NCI-H2227 (cell line): ENCODE results near the gene TNFAIP8L2.
"Not testable (repeated sequence)": the region's sequence is repeated elsewhere in the genome, so short reads cannot be mapped to it uniquely, and the experiment has no call there.

ENCODE experiments used
- DNase-seq: peaks from one replicate; lab custom pipeline; 2025; ENCODE audit not compliant: unreplicated experiment; lab: John Stamatoyannopoulos, UW

The TNFAIP8L2 gene

DNA sequence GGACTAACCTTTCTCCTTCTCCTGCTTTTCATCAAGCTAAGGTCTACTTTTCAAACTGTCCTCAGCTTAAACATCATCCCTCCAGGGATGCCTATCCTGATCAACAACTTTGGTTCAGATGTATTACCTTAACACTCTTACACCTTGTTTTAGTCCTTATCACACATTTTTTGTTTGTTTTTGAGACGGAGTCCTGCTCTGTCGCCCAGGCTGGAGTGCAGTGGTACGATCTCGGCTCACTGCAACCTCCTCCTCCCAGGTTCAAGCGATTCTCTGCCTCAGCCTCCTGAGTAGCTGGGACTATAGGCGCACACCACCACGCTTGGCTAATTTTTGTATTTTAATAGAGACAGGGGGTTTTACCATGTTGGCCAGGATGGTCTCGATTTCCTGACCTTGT is 32.2 kb downstream of the TNFAIP8L2 start:
- DNase-seq, result not testable (repeated sequence)

DNA sequence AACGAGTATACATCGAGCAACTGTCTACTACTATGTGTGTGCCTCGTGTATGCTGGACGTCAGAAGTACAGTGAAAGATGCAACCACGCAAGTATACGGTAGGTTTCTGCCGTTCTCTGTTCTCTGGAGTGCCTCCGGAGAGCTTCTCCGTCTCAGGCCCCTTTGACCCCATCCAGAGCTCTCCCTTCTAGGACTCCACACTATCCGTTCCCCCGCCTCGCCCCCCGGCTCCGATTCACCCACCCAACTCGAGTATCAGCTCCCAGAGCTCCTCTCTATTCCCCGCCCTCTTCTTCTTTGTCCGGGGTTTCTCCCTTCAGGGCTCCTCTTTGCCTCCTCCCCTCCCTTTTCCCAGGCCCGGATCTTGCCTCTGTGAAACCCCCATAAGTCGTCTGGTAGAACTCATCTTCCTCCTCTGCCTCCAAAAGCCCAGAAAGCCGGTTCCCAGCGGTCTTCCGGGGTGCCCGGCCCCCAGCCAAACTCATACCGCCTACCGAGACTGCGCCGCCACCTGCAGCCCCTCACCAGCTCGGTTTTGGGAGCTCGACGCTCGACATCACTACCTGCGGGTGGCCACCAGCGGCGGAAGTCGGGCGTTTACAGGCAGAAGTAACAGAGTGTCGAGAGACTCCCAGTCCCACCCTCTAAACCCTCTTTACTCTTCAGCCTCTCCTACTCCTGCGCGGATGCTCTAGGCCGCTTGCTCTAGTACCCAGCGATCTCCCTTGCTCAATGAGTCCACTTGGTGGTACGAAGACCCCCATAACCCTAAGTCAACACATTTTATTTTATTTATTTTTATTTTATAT is 33.4 kb downstream of the TNFAIP8L2 start, which contains the start of gene VPS72:
Gene VPS72 (minus strand): TSS at position 561 of the 809 bp plus-strand sequence. CDS start 76 bp downstream, at position 485.
- DNase-seq, result peak; percentile 95

DNA sequence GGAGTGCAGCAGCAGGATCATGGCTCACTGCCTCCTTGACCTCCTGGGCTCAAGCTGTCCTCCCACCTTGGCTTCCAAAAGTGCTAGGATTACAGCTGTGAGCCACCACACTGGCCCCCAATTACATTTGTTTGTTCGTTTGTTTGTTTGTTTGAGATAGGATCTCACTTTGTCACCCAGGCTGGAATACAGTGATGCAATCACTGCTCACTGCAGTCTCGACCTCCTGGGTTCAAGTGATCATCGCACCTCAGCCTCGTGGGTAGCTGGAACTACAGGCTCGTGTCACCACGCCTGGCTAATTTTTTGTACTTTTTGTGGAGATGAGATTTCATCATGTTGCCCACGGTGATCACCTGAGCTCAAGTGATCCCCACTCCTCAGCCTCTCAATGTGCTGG is 35.6 kb downstream of the TNFAIP8L2 start:
- no peak for DNase-seq

DNA sequence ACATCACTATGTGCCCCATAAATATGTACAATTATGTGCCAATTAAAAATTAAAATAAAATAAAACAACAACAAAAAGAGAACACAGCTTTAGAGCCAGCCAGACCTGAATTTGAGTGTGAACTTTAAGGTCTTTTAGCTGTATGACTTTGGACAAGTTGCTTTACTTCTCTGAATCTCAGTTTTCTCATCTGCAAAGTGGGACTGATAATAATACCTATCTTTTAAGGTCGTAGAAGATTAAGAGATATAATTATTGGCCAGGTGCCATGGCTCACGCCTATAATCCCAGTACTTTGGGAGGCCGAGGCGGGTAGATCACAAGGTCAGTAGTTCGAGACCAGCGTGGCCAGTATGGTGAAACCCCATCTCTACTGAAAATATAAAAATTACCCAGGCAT is 36.9 kb downstream of the TNFAIP8L2 start:
- DNase-seq, result no peak

DNA sequence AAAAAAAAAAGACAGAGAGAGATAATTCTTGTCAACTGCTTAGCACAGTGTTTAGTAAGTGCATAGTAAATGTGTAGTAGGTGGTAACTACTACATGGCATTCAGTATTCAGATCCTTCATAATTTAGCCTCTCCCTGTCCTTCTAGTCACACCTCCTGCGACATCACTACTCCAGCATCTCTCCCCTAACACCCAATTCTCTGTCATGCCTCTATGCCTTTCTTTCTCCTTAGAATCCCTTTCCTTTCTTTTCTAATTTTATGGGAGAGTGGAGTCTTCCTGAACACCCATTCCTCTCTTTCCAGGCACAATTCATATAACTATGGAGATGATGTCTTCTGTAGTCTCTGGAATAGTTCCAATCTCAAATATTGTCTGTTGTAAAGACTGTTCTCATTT is 37.4 kb downstream of the TNFAIP8L2 start:
- no peak for DNase-seq

DNA sequence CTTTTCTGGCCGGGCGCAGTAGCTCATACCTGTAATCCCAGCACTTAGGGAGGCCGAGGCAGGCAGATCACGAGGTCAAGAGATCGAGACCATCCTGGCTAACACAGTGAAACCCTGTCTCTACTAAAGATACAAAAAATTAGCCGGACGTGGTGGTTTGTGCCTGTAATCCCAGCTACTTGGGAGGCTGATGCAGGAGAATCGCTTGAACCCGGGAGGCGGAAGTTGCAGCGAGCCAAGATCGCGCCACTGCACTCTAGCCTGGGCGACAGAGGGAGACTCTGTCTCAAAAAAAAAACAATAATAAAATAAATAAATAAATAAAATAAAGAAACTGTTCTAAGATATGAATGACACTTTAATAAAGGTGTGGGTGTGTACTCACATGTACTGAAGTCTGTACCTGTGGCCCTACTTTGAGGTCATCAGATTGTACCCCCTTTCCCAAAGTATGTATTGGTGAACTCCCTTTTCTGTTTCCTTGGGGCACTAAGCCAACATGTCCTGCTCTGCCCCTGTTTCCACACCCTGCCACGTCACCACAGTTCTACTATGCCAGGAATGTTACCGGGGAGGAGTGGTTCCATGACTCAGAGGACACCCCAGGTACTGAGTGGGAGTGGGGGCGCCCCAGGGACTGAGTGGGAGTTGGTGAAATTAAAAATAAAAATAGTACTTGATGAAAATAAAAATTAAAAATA is 38.6 kb downstream of the TNFAIP8L2 start:
- DNase-seq, result not testable (repeated sequence)

DNA sequence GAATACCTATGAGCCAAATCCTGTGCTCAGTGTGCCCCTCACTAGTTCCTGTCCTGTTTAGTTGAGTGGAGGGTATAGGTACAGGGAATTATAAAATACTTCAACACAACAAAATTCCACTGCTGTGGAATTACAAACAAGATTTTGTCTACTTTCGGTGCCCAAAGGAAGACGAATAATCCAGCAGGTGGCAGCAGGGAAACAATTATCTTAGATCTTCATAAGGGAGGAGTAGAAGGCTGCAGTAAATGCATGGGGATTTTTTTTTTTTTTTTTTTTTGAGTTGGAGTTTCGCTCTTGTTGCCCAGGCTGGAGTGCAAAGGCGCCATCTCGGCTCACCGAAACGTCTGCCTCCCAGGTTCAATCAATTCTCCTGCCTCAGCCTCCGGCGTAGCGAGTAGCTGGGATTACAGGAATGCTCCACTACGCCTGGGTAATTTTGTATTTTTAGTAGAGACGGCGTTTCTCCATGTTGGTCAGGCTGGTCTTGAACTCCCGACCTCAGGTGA is 39.9 kb downstream of the TNFAIP8L2 start:
- DNase-seq, result peak; percentile 88

DNA sequence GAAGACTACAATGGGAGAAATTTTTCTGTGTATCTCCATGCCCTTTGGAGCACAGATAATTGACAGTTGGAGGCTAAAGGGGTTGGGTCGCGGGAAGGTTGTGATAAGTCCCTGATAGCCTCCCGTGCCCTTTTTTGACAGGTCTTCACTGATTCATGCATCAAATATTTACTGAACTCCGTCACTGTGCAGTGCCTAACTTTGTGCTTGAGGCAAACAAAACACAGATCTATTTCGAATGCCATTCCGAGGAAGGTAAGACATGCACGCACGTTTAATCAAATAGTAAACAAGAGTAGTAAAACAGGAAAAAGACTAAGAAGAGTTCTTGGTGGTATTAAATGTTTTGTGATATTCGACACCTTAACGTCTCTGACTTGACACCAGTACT is 41.4 kb downstream of the TNFAIP8L2 start:
- DNase-seq, result no peak

DNA sequence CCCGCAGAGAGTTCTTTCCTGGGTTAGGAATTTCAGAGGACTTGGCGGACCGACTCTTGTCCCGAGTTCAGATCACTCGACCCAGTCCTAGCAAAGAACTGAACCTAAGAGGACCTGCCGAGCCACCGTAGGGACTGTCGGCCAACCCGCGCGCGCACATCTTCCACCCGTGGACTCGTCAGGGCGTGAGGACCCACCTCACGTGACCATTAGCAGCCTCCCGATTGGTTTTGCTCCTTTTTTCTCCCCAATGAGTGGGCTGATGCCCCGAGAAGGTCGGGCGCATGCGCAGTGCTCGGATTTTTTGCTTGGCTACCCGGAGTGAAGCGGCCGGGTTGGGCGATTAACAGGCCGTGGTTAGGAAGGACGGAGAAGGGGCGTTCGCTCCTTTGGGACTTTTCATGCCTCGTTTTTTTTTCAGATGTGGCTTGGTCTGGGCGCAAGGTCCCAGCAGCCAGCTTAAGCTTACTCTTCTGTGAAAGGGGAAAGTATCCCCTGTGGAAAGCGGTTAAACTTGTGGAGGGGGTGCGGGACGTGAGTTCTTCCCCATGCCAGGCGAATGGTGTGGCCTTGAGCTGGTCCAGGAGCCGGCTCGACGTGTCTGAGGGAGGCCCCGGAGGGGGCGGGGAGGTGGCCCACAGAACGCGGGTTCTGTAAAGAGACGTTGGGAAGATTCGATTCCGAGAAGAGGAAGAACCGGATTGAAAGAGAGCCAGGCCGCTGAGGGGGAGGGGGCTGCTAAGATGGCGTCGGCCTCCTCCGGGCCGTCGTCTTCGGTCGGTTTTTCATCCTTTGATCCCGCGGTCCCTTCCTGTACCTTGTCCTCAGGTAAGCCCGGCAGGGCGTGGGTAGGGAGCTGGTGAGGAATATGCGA is 42.0 kb downstream of the TNFAIP8L2 start, which contains the start of gene PIP5K1A:
Gene PIP5K1A (plus strand): TSS at position 299 of the 874 bp plus-strand sequence. CDS start 445 bp downstream, at position 744.
- peak; percentile 99 for DNase-seq

DNA sequence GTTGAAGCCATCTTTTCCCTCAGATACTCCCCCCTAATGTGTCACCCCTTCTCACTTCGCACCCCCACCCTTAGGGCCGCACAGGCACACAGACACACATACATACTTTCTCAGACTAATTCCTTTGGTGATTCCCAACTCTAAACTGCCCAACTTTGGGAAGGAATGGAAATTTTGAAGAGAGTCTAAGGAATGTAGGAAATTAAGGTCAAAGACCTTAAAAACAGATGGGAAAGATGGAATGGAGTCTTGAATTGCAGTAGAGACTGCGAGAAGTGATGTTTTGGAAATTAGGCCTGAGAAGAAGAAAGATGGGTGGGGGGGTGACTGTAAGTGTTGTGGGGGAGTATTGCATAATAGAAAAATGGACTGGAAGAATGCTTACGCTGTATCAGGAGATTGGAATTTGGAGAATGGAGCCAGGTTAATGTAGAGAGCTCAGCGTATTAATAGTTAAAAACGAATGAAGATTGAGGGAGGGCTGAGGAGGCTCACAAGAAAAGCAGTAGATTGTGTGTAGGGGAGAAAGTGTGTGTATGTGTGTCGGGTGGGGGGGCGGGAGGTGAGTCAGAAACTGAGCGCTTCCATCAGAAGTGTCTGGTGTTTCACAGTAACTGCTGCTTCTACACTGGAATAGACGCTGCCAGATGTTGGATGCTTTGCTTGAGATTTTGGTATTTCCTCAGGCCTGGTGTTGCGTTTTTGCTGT is 43.6 kb downstream of the TNFAIP8L2 start:
- DNase-seq, result no peak

DNA sequence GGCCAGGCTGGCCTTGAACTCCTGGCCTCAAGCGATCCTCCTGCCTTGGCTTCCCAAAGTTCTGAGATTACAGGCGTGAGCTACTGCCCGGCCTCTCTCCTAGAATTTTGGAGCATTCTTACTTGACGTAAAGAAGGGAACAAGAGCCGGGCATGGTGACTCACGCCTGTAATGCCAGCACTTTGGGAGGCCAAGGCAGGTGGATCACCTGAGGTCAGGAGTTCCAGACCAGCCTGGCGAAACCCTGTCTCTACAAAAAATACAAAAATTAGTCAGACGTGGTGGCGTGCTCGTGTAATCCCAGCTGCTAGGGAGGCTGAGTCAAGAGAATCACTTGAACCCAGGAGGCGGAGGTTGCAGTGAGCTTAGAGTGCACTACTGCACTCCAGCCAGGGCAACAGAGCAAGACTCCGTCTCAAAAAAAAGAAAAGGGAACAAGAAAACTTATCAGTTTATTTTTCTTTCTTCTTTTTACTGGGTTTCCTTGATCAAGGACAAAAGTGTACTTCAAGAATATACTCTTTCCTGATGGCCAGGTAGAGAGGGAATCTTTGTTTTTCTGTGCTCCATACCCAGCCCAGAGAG is 49.0 kb downstream of the TNFAIP8L2 start:
- not testable (repeated sequence) for DNase-seq
